HL-60/S4 (cell line): ENCODE measurements around the gene LRRC61.
"Not testable (repeated sequence)": the region's sequence is repeated elsewhere in the genome, so short reads cannot be mapped to it uniquely, and the experiment has no call there.

Source experiments
- in situ Hi-C: fragments of 300-500 bp; cut with MboI; formaldehyde crosslinking; loops from 2 replicates; pipeline ENCODE4 v1.14.3; 2022; ENCODE audit warnings: low sequenced_read_pairs

The LRRC61 gene

GRCh38 chr7:150307129-150307528 lies 16.0 kb upstream of the LRRC61 start:
- in situ Hi-C loops, result no loop called here

DNA sequence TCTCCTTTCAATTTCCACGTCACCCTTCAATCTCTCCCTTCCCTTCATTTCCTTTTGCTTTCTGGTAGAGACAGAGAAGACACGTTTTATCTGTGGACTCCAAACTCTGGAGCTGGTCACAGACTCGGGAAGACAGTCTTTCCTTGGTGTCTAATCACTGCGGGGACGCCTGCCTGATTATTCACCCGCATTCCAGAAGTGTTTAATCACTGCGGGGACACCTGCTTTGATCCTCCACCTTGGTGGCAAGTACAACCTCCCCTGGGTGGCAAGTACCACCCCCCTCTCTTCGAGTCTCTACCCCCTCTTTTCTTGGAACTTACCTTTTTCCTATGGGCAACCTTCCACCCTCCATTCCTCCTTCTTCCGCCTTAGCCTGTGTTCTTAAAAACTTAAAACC lies 15.3 kb upstream of the LRRC61 start:
- in situ Hi-C loops, result no loop called here

- in situ Hi-C loops, result no loop called here
Measured at GRCh38 chr7:150308575-150308974, 14.6 kb upstream of the LRRC61 start.

GRCh38 chr7:150311146-150311545 lies 12.0 kb upstream of the LRRC61 start:
- in situ Hi-C loops, result no loop called here

- in situ Hi-C loops, result no loop called here
Measured at GRCh38 chr7:150311711-150312110, 11.4 kb upstream of the LRRC61 start.

GRCh38 chr7:150312649-150313366 lies 10.3 kb upstream of the LRRC61 start:
- in situ Hi-C loops, result not testable (repeated sequence)

DNA sequence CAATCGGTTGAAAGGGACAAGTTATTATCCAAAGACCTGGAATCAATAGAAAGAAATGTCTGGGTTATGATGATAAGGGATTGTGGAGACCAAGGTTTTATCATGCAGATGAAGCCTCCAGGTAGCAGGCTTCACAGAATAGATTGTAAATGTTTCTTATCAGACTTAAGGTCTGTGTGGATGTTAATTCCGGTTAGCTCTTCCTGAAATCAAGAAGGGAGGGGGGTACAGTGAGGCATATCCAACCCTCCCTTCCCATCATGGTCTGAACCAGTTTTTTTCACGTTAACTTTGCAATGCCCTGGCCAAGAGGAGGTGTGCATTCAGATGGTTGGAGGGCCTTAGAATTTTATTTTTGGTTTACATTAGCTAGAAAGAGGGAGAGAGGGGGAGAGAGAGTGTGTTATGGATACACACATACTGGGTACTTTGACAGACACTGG lies 9.8 kb upstream of the LRRC61 start:
- in situ Hi-C loops, result no loop called here

GRCh38 chr7:150313870-150314269 lies 9.3 kb upstream of the LRRC61 start:
- in situ Hi-C loops, result no loop called here

GRCh38 chr7:150314639-150315239 lies 8.4 kb upstream of the LRRC61 start:
- in situ Hi-C loops, result no loop called here

DNA sequence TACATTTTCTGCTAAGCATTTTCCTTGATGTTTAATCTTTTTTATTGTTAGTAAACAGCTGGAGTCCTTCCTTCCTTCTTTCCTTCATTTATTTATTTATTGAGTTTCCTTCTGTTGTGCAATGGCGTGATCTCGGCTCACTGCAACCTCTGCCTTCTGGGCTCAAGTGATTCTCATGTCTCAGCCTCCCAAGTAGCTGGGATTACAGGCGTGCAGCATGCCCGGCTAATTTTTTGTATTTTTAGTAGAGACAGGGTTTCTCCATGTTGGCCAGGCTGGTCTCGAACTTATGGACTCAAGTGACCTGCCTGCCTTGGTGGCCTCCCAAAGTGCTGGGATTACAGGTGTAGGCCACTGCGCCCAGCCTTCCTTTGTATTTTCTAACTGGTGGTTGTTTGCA lies 6.2 kb upstream of the LRRC61 start:
- in situ Hi-C loops, result not testable (repeated sequence)

- in situ Hi-C loops, result no loop called here
Measured at GRCh38 chr7:150317748-150318444, 5.3 kb upstream of the LRRC61 start.

DNA sequence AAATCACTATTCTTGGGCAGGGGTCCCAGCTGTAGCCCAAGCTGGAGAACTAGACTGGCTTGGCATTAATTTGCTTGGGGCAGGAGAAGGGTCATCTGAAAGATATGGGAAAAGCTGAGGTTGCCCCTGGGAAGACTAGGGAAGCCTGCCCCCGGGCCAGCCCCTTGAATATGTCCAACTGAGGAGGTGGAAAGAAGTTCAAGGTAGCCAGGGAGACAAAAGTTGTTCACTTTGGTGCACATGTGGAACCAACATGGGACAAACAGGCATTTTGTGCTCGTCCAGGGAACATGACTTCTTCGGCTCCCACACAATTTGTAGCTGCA lies 1.4 kb upstream of the LRRC61 start:
- in situ Hi-C loops, result no loop called here

DNA sequence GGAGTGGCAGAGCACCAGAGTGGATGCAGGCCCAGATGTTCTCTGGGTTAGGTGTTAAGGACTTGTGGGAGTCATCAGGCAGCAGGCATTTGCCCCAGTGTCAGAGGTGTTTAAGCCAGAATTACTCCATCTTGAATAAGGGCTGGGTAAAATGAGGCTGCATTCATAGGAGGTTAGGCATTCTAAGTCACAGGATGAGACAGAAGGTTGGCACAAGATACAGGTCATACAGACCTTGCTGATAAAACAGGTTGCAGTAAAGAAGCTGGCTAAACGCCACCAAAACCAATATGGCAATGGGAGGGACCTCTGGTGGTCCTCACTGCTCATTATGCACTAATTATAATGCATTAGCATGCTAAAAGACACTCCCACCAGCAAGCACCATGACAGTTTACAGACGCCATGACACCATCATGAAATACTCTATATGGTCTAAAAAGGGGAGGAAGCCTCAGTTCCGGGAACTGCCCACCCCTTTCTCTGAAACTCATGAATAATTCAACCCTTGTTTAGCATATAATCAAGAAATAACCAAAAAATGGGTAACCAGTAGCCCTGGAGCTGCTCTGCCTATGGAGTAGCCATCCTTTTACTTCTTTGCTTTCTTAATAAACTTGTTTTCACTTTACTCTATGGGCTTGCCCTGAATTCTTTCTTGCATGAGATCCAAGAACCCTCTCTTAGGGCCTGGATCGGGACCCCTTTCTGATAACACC lies 882 bp upstream of the LRRC61 start:
- in situ Hi-C loops, result no loop called here

DNA sequence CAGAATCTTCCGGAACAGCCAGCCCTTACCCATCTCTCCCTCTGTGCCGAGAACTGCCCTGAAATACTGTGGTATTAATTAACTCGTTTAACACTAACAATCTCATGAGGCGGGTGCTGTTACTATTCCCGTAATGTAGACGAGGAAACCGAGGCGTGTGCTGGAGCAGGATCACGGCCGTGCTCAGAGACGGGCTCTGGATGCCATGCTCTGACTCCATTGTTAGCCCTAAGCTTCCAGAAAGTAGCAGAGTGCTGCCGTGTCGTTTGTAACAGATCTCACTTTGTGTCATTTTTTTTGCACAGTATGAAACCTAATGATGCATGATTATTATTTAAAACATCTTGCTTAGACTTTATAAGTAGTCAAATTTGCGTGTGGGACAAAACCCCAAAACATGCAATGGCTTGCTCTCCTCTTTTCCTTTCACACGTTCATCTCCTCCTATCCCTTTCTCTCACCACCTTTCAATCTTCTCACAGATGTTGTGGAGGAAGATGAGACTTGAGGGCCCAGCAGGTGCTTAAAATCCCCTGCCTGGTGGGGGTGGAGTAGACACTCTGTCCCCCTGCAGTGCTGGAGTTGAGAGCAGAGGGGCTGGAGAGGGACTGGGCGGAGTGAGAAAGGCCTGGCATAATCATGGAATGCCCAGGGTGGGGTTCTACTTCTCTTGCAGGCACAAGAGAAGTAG lies 672 bp downstream of the LRRC61 start:
- in situ Hi-C loops, result no loop called here

- in situ Hi-C loops, result no loop called here
Measured at GRCh38 chr7:150324373-150324961, 1.3 kb downstream of the LRRC61 start.

DNA sequence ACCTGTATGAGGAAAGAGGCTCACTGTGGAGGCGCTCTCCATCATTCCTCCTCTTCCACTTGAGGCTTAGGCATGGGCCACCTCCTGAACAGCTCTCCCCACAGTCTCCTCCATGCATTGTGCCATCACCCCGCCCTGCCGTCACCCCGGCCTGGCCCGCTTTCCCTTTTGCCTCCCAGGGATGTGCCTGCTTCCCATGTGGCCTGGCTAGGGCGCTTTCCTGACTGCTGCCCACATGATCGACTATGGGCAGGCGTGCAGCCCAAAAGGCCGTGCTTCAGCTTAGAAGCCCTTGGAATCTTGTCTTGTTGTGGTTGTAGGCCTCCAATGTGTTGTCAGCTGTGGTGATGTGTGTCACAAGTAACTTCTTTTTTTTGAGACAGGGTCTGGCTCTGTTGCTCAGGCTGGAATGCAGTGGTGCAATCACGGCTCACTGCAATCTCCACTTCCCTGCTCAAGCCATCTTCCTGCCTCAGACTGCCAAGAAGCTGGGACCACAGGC lies 2.0 kb downstream of the LRRC61 start:
- in situ Hi-C loops, result no loop called here

DNA sequence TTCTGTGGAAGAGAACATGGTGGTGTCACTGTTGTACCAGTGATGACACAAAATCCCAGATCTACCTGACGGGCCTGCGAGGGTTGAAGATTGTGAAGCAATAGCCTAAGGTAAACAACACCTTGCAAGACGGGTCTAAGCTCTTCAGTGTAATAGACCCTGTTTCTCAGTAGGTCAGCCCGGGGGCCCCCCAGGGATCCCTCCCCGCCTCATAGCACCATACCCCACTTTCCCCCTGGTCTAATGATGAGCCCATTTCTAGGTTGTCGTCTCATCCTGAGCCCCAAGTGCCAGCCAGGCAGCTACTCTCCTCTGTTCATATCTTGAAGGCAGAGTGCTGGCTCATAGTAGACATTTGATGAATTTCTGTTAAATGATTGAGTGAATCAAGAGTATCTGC lies 2.7 kb downstream of the LRRC61 start:
- in situ Hi-C loops, result no loop called here

DNA sequence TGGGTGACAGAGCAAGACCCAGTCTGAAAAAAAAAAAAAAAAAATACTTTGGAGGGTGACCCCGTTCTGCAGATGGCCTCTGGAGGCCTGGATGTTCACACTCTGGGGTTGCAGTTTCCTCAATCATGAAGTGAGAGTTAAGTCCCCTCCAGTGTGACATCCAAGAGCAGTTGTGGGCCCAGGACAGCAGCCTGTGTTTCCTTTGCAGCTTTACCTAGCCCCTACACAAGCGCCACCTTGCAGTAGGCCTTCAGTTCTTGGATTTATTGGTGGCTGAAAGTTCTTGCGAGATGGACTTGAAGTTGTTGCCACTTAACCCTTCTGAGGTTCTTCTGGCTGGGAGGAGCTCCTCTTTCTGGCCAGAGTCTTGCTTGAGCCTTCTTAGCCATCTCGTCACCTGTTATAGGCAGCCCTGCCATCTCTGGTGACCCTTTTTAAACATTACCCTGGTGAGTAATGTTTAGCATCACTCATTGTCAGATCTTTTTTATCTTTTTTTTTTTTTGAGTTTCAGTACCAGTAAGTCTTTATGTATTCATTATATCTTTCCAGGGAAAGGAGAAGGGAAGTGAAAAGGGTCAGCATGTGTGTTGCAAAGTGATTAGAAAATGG lies 3.6 kb downstream of the LRRC61 start:
- in situ Hi-C loops, result no loop called here

DNA sequence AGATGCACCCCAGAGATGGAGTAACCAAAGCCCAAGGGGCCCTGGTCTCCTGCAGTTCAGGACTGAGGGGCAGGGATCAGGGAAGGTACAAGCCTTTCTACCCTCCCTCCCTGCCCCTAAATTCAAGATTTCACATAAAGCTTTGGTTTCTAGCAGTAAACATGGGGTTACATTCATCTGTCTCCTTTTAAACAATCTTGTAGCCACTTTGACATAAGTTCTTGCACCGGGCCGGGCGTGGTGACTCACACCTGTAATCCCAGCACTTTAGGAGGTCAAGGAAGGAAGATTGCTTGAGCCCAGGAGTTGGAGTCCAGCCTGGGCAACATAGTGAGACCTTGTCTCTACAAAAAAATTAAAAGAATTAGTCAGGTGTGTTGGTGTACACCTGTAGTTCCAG lies 4.2 kb downstream of the LRRC61 start:
- in situ Hi-C loops, result no loop called here
